Posterior cingulate gyrus (tissue), 11 donors: ENCODE measurements around the gene TC2N.

Experiments used
- DNase-seq, 10 donors: peaks; one replicate each; pipeline versions ENCODE4 v3.0.0 to v3.0.0-alpha.2; 2020 to 2021; ENCODE audit warnings: mixed read lengths in 3 of 10
- intact Hi-C: fragments of 100-400 bp; cut with DNase I; formaldehyde crosslinking; loops from one replicate; pipeline ENCODE4 v1.15.1; 2023

The TC2N gene

DNA sequence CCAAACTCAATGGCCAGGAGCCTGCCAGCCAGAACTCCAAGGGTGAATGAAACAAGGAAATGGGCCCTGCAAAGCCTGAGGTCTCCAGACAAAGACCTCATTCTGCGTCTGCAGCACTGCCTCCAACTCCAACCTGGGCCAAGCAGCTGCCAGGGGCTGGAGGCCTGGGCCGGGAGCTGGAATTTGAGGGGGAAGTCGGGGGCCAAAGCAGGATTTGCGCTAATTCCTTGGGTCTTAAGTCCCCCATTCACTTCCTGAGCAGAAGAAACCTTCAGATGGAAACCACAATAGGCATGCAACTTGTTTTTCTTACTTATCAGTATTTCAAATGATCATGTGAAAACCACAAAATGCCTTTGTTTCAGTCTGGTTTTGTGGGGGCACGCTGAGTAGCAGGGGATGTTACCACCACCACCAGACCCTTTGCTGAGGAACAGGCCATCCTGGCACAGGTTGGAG is 23.0 kb upstream of the TC2N start:
- peak in 6 of 10 donors; percentile 44 to 85 (median 52) for DNase-seq
- intact Hi-C loops: no loop called here

DNA sequence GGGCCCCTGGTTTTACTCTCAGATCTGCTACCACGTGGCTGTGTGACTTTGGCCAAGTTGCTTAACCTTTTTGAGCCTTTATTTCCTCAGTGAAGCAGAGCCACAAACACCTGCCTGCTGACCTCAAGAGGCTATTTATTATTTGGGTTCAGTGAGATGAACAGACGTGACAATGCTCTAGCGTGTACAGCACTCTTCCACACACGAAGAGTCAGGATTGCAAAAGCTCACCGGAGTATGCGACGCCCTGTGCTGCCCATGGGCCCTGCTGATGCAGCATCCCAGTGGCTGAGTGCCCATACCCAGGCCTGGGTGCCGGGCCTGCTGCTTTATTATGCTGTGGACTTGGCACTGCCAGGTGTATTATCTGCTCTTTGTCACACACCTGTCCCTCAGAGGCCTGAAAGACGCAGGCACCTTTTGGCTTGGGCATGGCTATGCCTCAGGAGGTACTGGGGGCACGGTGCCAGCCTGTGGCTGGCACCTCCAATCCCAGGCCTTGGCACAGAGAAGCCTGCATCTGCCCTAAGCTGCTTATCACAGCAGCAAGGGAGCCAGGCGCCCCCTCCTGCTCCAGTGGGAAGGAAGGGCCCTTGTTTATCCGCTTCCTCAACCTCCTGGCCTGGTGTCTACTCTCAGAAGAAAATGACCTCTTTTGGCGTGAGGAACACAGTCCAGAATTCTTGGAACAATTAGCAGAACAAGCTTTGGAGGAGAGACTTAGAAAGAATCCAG is 22.3 kb upstream of the TC2N start:
- peak in 4 of 10 donors; percentile 24 to 89 (median 35) for DNase-seq
- intact Hi-C loops: no loop called here

GRCh38 chr14:91888641-91889476 is 21.5 kb upstream of the TC2N start:
- intact Hi-C loops: no loop called here
- peak in 1 of 10 donors; percentile 73 for DNase-seq

DNA sequence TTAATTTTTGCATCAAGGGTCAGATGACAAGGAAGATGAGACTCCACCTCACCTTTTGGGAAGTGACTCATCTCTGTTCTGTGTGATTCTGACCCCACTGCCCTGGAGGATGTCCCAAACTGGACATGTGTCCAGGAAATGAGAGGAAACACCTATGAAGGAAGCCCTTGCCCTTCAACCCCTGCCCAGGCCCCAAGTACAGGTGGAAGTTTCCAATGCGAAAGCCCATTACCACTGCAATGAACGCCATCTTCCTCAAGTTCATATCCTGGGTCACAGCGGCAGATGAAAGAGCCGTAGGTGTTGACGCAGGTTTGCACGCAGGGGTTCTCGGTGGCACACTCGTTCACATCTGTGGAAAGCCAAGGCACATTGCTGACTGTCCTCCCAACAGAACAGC is 19.6 kb upstream of the TC2N start:
- intact Hi-C loops: no loop called here

GRCh38 chr14:91885839-91886238 is 18.5 kb upstream of the TC2N start:
- intact Hi-C loops: no loop called here
- DNase-seq: no peak

More for the DNA sequence above, 19.6 kb upstream of the TC2N start:
- no peak for DNase-seq

GRCh38 chr14:91885113-91885712 is 17.9 kb upstream of the TC2N start:
- intact Hi-C loops: no loop called here
- no peak for DNase-seq

GRCh38 chr14:91884664-91885063 is 17.3 kb upstream of the TC2N start:
- DNase-seq: no peak
- intact Hi-C loops: no loop called here

DNA sequence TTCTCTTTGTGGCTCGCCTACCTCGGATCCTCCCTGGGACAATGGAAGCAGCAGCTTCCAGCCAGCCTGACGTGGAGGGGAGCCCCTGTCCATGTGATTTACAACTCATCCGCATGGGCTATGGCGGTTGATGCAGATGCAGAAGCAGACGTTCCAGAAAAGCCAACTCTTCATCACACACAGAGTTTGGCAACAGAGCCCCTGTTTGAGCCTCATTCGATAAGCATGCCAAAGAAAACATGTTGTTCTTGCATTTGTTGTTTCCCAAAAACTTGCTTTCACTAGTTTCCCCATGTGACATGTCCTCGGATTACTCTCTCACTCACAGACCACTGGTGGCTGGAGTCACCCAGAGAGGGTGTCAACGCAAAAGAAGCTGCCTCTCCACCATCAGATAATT is 16.4 kb upstream of the TC2N start:
- peak in 1 of 10 donors; percentile 25 for DNase-seq
- intact Hi-C loops: no loop called here

DNA sequence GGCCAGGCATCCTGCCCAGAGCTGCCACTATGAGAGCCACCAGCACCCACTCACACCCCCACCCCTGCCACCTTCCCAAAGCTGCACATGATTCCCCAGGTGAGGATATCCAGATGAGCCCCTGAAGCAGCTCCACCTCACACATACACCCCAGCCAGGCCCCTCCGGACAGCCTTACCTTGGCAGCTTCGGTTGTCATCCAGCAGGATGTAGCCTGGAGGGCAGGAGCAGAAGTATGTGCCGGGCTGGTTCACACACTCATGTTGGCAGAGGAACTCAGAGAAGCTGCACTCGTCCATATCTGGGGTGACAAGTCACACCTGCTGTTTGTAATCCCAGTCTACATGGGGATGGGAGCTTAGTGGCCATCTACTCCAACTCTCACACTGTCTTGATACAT is 15.4 kb upstream of the TC2N start:
- intact Hi-C loops: no loop called here
- DNase-seq: peak in 1 of 10 donors; percentile 35

- intact Hi-C loops: no loop called here
These were observed 15.0 kb upstream of the TC2N start for GRCh38 chr14:91882369-91882768.

GRCh38 chr14:91879196-91879595 is 11.9 kb upstream of the TC2N start:
- DNase-seq: peak in 1 of 10 donors; percentile 56
- intact Hi-C loops: no loop called here

More at GRCh38 chr14:91882369-91882768, 15.0 kb upstream of the TC2N start:
- DNase-seq: peak in 1 of 10 donors; percentile 31

- peak in 1 of 10 donors; percentile 9 for DNase-seq
- intact Hi-C loops: no loop called here
These were observed 10.9 kb upstream of the TC2N start for GRCh38 chr14:91878274-91878673.

DNA sequence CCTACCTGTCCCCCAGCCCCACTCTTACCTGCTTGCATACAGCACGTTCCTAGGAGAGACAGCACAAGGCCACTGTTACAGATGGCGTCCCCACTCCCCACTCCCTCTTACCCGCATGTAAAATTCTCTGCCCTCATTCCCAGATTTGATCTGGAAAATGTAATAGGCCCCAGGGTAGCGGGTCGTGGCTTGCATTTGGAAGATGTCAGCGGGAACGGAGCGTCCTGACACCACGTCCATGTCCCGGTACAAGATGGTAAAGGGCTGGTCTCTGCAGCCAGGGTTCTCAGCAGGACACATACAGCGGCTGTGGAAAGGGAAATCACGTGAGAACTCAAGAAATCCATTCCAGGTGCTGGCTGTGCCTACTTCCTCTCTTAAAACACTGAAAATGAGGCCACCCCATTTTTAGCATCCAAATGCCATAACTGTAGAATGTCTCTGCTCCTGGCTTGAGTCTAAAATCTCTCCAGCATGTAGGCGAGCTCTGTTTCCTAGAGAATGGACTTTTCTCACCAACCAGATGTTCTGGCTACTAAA is 10.1 kb upstream of the TC2N start:
- intact Hi-C loops: no loop called here
- peak in 1 of 10 donors; percentile 61 for DNase-seq

DNA sequence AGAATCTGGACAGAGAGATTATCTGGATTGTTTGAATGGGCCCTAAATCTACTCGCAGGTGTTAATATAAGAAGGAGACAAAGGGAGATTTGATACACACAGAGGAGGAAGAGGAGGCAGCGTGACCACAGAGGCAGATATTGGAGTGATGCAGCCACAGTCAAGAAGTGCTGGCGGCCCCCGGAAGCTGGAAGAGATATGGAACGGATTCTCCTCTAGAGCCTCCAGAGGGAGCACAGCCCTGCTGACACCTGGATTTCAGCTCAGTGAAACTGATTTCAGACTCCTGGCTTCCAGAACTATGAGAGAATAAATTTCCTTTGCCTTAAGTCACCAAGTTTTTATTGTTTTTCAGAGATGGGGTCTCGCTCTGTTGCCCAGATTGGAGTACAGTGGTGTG is 9.2 kb upstream of the TC2N start:
- peak in 1 of 10 donors; percentile 49 for DNase-seq
- intact Hi-C loops: no loop called here

GRCh38 chr14:91875525-91876286 is 8.4 kb upstream of the TC2N start:
- DNase-seq: peak in 1 of 10 donors; percentile 39
- intact Hi-C loops: no loop called here

DNA sequence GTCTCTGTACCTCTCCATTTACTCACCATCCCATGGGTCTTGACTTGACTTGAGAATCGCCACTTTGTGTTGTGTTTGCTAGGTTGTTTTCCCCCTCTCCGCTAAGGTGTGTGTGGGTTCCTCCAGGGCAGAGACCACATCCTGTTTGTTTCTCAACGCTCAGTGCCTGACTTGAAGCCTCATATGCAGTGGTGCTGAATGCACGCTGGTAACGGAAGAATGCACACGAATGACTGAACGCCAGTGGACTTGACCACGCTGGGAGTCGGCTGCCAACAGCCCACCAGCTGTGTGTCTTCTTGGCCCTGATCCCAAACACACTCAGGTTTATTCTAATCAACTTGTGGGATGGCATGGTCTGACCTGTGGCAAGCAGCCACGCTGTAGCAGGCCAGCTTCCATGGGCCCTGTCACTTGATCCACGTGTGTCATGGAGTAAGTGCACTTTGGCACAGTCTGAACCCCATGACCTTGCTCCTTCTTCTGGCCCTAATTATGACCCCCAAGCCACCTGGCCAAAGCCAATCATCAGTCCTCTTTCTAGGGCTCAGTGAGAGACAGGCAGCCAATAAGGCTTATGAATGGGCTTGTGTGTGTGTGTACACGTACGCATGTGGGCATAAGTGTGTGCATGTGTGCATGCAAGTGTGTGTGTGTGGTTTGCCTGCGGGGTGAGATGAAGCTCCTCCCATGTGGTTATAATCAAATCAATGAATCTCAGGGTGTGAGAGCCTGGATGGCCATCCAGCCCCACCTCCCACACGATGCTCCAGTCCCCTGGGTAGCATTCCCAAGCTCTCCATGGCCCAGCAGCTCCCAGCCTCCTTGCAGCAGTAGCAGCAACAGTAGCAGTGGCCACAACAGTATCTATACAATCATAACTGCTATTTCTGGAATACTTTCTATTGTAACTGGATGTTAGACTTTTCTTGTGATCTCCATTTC is 6.4 kb upstream of the TC2N start:
- peak in 1 of 10 donors; percentile 35 for DNase-seq
- intact Hi-C loops: no loop called here

GRCh38 chr14:91872517-91873470 is 5.5 kb upstream of the TC2N start:
- DNase-seq: peak in 1 of 10 donors; percentile 83
- intact Hi-C loops: no loop called here

- DNase-seq: peak in 1 of 10 donors; percentile 8
- intact Hi-C loops: no loop called here
These were observed 4.7 kb upstream of the TC2N start for GRCh38 chr14:91872011-91872501.
